CD4-positive, alpha-beta T cell treated with Interleukin-12 subunit alpha and Interleukin-12 subunit beta, for 1 hour (primary cell): Measurements from ENCODE around the gene MAP3K15.
"Not testable (repeated sequence)": the region's sequence is repeated elsewhere in the genome, so short reads cannot be mapped to it uniquely, and the experiment has no call there.

Experiments
- DNase-seq: peaks from one replicate; pipeline ENCODE4 v3.0.0-alpha.2; 2020

MAP3K15 gene

DNA sequence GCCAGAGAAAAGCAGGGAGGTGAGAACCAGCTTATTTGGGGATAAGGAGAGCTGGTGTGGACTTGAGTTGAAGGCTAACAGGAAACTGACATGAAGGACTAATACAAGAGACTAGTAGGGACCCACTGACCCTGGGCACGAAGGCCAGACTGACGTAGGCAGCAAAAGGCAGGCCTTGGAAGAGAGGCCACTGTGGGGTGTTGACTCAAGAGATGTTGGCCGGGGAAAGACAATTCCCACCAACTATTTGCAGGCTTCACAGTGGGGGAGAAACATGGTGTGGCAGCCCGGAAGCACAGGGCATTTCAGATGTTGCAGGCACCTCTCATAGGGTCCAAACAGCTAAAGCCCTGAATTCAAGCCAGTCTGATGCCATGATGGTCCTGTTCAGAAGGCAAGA lies 24.4 kb upstream of the MAP3K15 start:
- no peak for DNase-seq

DNA sequence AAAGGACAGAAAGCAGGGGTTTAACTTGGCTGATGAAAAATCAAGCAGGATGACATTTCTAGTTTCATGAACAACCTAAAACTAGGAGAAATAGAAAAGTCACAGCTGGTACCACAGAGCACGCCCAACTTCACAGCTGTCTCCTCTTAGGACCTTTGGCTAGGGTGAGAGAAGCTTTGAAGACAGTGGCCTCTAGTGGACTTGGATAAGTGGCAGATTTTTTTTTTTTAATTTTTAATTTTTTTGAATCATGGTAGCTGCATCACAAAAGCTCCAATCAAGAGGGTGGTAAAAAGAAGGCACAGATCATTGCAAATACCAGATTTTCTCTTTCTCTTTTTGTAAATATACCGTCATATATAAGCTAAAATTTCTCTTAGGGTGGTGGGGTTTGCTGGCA lies 20.2 kb upstream of the MAP3K15 start:
- no peak for DNase-seq

DNA sequence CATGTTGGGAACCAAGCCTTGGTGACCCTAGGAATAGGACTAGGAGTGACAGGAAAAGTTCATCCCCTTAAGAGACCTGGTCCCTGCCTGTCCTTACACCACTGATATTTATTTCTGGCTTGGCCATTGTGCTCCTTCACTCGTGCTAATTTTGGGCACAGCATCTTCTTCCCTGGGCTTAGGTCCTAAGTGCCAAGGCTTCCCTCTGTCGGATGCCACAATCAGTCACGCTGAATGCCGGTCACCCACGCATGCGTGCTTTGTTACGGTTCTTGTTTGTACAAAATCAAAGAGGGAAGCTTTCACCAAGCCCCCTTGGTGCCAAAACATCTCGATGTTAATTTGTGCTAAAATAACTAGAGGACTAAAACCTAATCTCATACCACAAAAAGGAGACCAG lies 17.4 kb upstream of the MAP3K15 start:
- no peak for DNase-seq

DNA sequence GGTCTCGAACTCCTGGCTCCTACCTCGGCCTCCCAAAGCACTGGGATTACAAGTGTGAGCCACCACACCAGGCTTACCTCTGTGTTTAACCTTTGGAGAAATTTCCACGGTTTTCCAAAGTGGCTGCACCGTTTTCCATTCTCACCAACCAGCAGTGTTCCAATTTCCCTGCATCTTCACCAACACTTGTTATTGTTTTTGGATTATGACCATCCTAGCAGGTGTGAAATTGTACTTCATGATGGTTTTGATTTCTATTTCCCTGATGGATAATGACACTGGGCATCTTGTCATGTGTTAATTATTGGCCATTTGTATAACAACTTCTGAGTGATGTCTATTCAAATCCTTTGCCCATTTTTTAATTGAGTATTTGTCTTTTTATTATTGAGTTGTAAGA lies 2.7 kb upstream of the MAP3K15 start:
- DNase-seq = no peak

DNA sequence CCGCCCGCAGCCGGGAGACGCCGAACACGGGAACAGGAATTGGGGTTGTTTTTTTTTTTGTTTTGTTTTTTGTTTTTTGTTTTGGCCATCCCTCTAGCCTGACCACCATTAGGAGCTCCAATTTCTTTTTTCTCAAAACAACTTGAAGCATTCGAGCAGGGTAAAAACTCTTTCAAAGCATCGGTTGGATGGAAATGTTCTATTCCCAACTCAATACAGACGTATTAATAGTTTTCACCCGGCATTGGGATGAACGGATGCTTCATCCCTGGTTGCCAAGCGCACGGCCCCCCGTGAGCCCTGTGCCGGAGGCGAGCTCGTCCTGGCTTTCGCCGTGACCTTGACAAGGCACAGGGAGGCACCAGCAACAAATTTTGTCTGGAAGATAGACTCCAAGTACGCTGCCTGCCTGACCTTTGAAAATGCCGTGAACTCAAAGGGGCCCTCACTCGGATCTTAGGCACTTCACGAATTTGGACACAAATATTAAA lies 352 bp upstream of the MAP3K15 start:
- no peak for DNase-seq

DNA sequence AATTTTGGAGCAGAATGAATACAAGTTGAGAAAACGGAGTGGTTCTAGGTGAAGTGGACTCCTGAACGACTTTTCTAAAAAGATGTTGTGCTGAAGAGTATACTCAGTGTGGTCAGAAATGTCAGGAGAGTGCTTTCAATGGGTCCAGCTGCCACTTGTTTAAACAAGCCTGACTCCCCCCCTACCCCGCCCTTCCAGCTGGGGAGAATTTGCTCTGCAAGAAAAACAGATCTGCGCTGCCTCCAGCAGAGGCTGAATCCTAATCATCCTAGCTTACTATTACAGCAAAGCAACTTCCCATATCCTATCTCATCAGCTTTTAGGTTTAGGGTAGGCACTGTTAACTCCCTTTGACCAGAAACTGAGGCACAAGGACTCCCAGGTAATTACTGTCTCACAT lies 1.9 kb downstream of the MAP3K15 start:
- DNase-seq = no peak

DNA sequence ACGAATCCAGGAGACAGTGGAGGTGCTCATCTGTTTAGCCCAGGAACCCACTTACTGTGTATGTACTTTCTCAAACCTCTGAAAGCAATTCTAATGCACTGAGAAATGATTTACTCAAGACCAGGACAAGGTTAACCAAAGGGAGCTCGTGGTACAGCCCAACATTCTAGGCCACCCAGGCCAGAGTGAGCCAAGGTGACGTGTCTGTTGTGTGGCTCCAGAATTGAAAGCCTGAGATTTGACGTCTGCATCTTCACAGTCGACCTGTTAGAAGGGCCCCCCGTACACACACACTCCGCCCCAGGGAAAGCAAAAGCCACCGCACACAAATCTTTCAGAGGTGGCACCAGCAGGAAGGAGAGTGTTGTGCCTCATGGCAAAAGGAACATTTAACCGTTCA lies 2.3 kb downstream of the MAP3K15 start:
- no peak for DNase-seq

DNA sequence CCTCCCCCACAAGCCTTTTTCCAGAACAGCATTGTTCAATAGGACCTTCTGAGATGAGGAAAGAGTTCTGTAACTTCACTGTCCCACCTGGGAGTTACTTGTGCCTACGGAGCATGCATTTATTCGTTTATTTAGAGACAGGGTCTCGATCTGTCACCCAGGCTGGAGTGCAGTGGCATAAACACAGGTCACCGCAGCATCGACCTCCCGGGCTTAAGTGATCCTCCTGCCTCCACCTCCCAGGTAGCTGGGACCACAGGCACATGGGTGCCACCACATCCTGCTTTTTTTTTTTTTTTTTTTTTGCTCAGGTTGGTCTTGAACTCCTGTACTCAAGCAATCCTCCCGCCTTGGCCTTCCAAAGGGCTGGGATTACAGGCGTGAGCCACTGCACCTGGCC lies 2.9 kb downstream of the MAP3K15 start:
- no peak for DNase-seq

DNA sequence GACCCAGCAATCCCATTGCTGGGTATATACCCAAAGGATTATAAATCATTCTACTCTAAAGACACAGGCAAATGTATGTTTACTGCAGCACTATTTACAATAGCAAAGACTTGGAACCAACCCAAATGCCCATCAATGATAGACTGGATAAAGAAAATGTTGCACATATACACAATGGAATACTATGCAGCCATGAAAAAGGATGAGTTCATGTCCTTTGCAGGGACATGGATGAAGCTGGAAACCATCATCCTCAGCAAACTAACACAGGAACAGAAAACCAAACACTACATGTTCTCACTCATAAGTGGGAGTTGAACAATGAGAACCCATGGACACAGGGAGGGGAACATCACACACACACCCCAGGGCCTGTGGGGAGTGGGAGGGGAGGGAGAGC lies 3.5 kb downstream of the MAP3K15 start:
- DNase-seq = not testable (repeated sequence)

DNA sequence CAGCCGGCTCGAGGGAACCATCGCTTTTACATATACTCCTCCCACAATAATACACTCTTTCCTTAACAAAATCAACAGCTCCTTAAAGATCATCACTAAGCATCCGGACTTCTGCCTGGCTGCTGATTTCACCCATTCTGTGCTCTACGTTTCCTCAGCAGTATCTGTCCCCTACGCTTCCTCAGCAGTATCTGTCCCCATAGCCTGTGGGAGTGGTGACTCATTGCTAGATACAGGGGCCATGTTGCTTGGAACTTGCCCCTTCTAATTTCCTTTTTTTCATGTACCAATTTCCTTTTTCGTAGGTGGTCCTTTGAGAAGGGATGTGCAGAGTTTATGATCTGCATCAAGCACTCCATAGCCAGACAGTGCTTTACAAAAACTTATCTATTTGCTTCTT lies 18.6 kb downstream of the MAP3K15 start:
- DNase-seq = no peak

- DNase-seq = no peak
Observed at GRCh38 chrX:19487520-19488200, 27.6 kb downstream of the MAP3K15 start.

DNA sequence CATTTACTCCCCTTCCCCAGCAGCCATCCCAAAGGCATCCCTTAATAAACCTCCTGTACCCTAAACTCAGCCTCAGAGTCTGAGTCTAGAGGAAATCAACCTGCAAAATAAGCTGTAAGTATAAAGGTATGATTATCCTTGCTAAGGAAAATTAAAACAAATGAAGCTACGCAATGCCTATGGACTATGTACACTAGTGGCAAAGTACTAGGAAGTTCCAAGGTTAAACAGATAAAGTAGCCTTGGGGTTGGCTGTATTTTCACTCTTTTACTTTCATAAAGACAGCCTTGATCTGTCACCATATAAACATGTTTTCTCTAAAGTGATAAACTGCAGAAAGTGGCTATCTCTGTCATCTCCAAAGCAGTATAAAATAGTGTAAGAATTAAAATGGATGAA lies 35.9 kb downstream of the MAP3K15 start:
- DNase-seq = no peak

GRCh38 chrX:19468383-19468782 lies 46.9 kb downstream of the MAP3K15 start:
- DNase-seq = not testable (repeated sequence)

- no peak for DNase-seq
Observed at GRCh38 chrX:19462879-19463278, 52.4 kb downstream of the MAP3K15 start.

GRCh38 chrX:19462231-19462630 lies 53.1 kb downstream of the MAP3K15 start:
- no peak for DNase-seq

DNA sequence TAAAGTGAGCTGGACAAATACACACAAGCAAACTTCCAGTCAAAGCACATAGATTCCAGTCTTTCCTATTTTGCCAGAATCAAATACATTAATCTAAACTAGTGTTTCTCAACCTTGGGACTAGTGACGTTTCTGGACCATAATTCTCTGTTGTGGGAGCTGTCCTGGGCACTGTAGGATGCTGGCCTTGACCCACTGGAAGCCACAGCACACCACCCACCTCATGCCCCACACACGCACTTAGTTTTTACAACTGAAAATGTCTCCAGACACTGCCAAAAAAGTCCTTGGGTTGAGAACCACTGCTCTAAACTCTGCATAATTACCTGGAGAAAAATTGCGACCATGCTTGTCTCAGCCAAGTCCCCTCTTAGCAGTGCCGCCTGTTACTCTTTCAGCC lies 57.6 kb downstream of the MAP3K15 start:
- DNase-seq = no peak

DNA sequence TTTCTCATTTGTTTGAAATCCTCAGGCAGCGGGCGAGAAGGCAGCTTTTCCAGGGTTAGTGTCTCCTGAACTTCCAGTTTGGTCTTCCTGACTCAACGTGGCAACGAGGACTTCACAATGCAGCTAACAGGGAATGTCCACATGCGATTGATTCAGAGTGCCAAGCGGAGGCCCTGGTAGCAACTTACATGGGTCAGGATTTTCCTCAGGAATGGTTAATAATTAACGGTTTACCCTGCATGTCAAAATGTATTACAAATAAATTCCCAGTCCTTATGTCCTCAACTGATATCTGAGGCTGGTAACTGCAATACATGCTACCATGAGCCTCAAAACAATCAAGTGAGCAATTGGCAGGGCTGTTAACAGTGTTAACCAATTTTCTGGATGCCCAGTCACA lies 67.2 kb downstream of the MAP3K15 start:
- DNase-seq = no peak

GRCh38 chrX:19446397-19446796 lies 68.9 kb downstream of the MAP3K15 start:
- no peak for DNase-seq

GRCh38 chrX:19445772-19446171 lies 69.5 kb downstream of the MAP3K15 start:
- not testable (repeated sequence) for DNase-seq

DNA sequence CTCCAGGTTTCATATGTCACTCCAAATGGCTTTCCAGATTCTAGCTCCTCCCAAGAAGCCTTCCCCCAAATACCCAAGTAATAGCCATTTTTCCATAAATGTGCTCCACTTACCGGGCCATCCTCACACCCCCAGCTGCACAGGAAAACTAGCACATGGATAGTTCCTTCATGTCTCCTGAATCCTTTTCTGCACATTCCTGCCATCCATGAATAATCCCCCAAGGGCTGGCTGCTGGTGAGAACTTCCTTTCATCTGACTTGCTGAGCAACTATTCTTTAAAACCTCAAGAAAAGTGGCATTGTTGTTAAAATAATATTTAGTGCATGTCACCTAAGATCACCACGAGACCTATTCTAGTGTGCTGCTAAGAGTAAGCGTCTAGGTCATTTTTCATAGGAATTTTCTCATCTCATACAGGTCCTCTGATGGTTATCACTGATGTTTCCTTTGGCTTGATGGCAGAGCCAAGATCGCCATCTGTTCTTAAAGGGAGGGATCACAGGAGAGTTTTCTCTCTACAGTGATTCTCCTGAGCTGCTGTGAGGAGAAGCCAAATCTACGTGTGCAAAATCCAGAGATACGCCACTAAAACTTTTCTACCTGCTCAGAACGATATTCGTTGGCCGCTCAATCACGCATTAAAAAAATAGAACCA lies 71.3 kb downstream of the MAP3K15 start:
- no peak for DNase-seq

GRCh38 chrX:19440713-19441112 lies 74.6 kb downstream of the MAP3K15 start:
- no peak for DNase-seq

GRCh38 chrX:19422661-19423060 lies 92.6 kb downstream of the MAP3K15 start:
- DNase-seq = not testable (repeated sequence)

DNA sequence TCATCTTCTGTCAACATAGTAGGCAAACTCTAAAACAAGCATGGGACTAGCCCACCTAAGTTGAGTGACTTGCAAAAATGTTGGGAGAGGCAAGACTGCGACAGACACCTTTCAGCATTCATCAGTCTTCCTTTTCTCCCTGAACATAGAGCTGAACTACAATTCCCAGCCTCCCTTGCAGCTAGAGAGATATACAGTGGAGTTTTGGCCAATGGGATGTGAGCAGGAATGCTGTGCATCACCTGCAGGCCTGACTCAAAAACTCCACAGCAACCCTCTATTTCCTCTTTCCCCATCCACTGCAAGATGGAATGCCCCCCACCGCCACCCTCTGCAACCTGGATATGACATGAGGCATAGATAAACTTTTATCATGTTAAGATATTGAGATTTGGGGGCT lies 105.0 kb downstream of the MAP3K15 start:
- DNase-seq = no peak

DNA sequence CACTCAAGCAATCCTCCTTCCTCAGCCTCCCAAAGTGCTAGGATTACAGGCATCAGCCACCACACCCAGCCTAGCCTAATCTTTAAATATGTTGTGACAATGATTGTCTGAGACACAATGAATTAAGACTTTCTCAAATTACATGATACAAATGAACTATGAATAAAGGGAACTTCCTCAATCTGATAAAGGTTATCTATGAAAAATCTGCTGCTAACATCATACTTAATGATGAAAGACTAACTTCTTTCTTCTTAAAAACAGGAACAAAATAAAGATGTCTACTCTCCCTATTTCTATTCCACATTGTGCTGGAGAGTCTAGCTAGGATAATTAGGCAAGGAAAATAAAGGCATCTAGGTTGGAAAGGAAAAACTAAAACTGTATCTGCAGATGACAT lies 111.6 kb downstream of the MAP3K15 start:
- no peak for DNase-seq

DNA sequence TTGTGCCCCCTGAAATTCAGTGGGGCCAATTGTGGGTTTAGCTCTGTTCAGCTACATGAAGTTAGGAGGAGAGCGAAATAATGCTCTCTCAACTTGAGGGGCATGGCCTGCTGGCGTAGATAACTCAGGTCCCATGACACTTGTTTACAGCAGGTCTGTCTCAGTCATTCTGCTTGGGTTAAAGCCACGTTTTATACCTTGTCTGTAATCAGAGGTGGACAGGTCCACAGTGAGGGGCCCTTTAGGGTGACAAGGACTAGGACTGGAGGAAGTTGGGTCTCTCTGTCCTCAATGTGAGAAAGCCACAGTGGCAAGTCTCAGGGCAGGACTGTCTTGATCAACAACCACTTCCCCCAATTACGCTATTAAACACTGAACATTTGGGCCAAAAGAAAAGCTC lies 122.6 kb downstream of the MAP3K15 start:
- DNase-seq = no peak
